CD8-positive, alpha-beta memory T cell (primary cell): ENCODE data around the gene SLC27A3. TPM values are rescaled to one million over a fixed set of nuclear protein-coding genes. Genes with fewer than 3 reads are reported as not detected.

ENCODE experiments used
- CTCF ChIA-PET: fragments of 350-600 bp; sonication (Branson Sonifier 250); formaldehyde crosslinking; loops from one replicate; lab custom pipeline; 2021; ENCODE audit warnings: antibody characterized with exemption; lab: Charles Lee
- POLR2A ChIA-PET: fragments of 350-600 bp; sonication (Branson Sonifier 250); formaldehyde crosslinking; loops from one replicate; lab custom pipeline; 2021; ENCODE audit warnings: antibody characterized with exemption; lab: Charles Lee
- DNase-seq, 5 donors: peaks; one replicate each; pipeline versions ENCODE4 v3.0.0 to v3.0.0-alpha.2; 2020 to 2022; ENCODE audit warnings: mixed read lengths in 1 of 5
- H3K27ac ChIP-seq: one replicate; pipeline ENCODE4 v1.7.0; 2013; ENCODE audit warnings: low read depth, mild to moderate bottlenecking, low read length, moderate library complexity
- H3K27me3 ChIP-seq: 2 replicates; pipeline ENCODE4 v1.7.0; 2013; ENCODE audit warnings: low read length, mild to moderate bottlenecking; ENCODE audit not compliant: insufficient read depth, poor library complexity, severe bottlenecking
- H3K36me3 ChIP-seq: 2 replicates; pipeline ENCODE4 v1.7.0; 2013; ENCODE audit warnings: mild to moderate bottlenecking, low read length, moderate library complexity; ENCODE audit not compliant: insufficient read depth
- H3K4me1 ChIP-seq: 2 replicates; pipeline ENCODE4 v1.7.0; 2013; ENCODE audit warnings: mild to moderate bottlenecking, low read length, moderate library complexity; ENCODE audit not compliant: insufficient read depth
- H3K4me3 ChIP-seq: 2 replicates; pipeline ENCODE4 v1.7.0; 2013; ENCODE audit warnings: mild to moderate bottlenecking, low read length
- H3K9me3 ChIP-seq: 2 replicates; pipeline ENCODE4 v1.7.0; 2013; ENCODE audit warnings: mild to moderate bottlenecking, low read length
- H3K27ac Mint-ChIP-seq, 8 donors: one replicate each; pipeline ENCODE4 v1.8.0; 2020 to 2021; ENCODE audit warnings: mixed read lengths in 8 of 8, mild to moderate bottlenecking in 6 of 8, inconsistent platforms in 3 of 8, moderate library complexity in 3 of 8
- H3K27me3 Mint-ChIP-seq, 2 donors: one replicate each; pipeline ENCODE4 v1.8.0; 2020 to 2021; ENCODE audit warnings: mixed read lengths in 2 of 2, mild to moderate bottlenecking in 1 of 2, moderate library complexity in 1 of 2
- H3K36me3 Mint-ChIP-seq, 3 donors: one replicate each; pipeline ENCODE4 v1.8.0; 2020 to 2021; ENCODE audit warnings: mixed read lengths in 3 of 3, inconsistent platforms in 1 of 3, mild to moderate bottlenecking in 1 of 3
- H3K4me1 Mint-ChIP-seq, 3 donors: one replicate each; pipeline ENCODE4 v1.8.0; 2020 to 2021; ENCODE audit warnings: mixed read lengths in 3 of 3, inconsistent platforms in 1 of 3, mild to moderate bottlenecking in 1 of 3
- H3K4me3 Mint-ChIP-seq, 7 donors: one replicate each; pipeline ENCODE4 v1.8.0; 2020 to 2021; ENCODE audit warnings: mixed read lengths in 7 of 7, mild to moderate bottlenecking in 6 of 7, moderate library complexity in 4 of 7, inconsistent platforms in 2 of 7
- H3K9me3 Mint-ChIP-seq, 5 donors: one replicate each; pipeline ENCODE4 v1.8.0; 2020 to 2022; ENCODE audit warnings: mixed read lengths in 5 of 5, mild to moderate bottlenecking in 3 of 5, moderate library complexity in 2 of 5, inconsistent platforms in 1 of 5
- polyA plus RNA-seq: library from polyadenylated mRNA; unstranded; fragments of 300-500 nt; fragmentation: Illumina TruSeq; gene quantifications from one replicate; pipeline ENCODE4 v1.2.3, GENCODE V29; 2021
- total RNA-seq, 2 experiments: library from RNA; stranded (reverse); gene quantifications; one replicate each; pipeline ENCODE4 v1.2.3, GENCODE V29; 2021

The SLC27A3 gene
- total and polyA plus RNA-seq, 3 experiments from 2014 or later = 9.9 to 29.3 (median 11.3) TPM

GRCh38 chr1:153786038-153786790, 11.0 kb downstream of the SLC27A3 start:
- peak overlapping the region in 2 of 7 donors; percentile 30 to 66 for H3K4me3 Mint-ChIP-seq
- no peaks in the 10 kb centered on the region for H3K9me3 Mint-ChIP-seq
- POLR2A ChIA-PET = interaction anchor here (0.6 kb wide), 2 partner anchors 20 to 160 kb away, joined by 4 to 5 read pairs; partner anchors contain the start of gene DENND4B
- H3K27ac ChIP-seq = no peak overlapping the region
- H3K36me3 ChIP-seq = no peaks in the 10 kb centered on the region
- H3K4me1 ChIP-seq = peaks cover 29% of the 10 kb centered on the region
- peaks cover 18 to 31% (median 28%) of the 10 kb centered on the region in 3 donors for H3K4me1 Mint-ChIP-seq
- CTCF ChIA-PET = interaction anchor here (2.8 kb wide), 1 partner anchor 11 kb away, joined by 9 read pairs; no protein-coding TSS in a partner anchor
- no peak overlapping the region for H3K27ac Mint-ChIP-seq
- no peak overlapping the region for H3K4me3 ChIP-seq
- H3K9me3 ChIP-seq = no peaks in the 10 kb centered on the region
- no peaks in the 10 kb centered on the region for H3K27me3 ChIP-seq
- no peak for DNase-seq
- peaks cover 0 to 2% (median 0%) of the 10 kb centered on the region in 3 donors for H3K36me3 Mint-ChIP-seq
- peaks cover 11 to 20% of the 10 kb centered on the region in 2 donors for H3K27me3 Mint-ChIP-seq

- Histone ChIP-seq H3K4me3 (no peak overlapping the region), H3K27ac (no peak overlapping the region), H3K27me3 (no peaks in the 10 kb centered on the region), H3K9me3 (no peaks in the 10 kb centered on the region), H3K4me1 (peaks cover 12% of the 10 kb centered on the region), H3K36me3 (no peaks in the 10 kb centered on the region)
- peak overlapping the region in 2 of 8 donors; percentile 8 to 30 for H3K27ac Mint-ChIP-seq
- peaks cover 13 to 20% of the 10 kb centered on the region in 2 donors for H3K27me3 Mint-ChIP-seq
- no peaks in the 10 kb centered on the region for H3K36me3 Mint-ChIP-seq
- ChIA-PET POLR2A (no interaction called here), CTCF (interaction anchor here (0.9 to 1.5 kb wide), 3 partner anchors 14 to 197 kb away, joined by 3 to 4 read pairs (median 4); no protein-coding TSS in a partner anchor)
- DNase-seq = peak in 1 of 5 donors; percentile 35
- peaks cover 15 to 22% (median 18%) of the 10 kb centered on the region in 3 donors for H3K4me1 Mint-ChIP-seq
- H3K4me3 Mint-ChIP-seq = peak overlapping the region; percentile 6 to 39 (median 18)
- peaks cover 0 to 1% (median 0%) of the 10 kb centered on the region in 5 donors for H3K9me3 Mint-ChIP-seq
These were observed 14.3 kb downstream of the SLC27A3 start for GRCh38 chr1:153789478-153790034.

- peaks cover 12% of the 10 kb centered on the region for H3K4me1 ChIP-seq
- H3K4me3 ChIP-seq = no peak overlapping the region
- no peaks in the 10 kb centered on the region for H3K36me3 ChIP-seq
- no peak overlapping the region for H3K27ac ChIP-seq
- H3K36me3 Mint-ChIP-seq = no peaks in the 10 kb centered on the region
- peaks cover 13 to 20% of the 10 kb centered on the region in 2 donors for H3K27me3 Mint-ChIP-seq
- H3K27ac Mint-ChIP-seq = peak overlapping the region in 4 of 8 donors; percentile 8 to 58 (median 16)
- ChIA-PET CTCF (interaction anchor here (1.4 to 1.7 kb wide), 3 partner anchors 13 to 196 kb away, joined by 4 read pairs; partner anchors contain the start of gene RAB13), POLR2A (no interaction called here)
- H3K27me3 ChIP-seq = no peaks in the 10 kb centered on the region
- no peak for DNase-seq
- peak overlapping the region in 1 of 7 donors; percentile 45 for H3K4me3 Mint-ChIP-seq
- H3K4me1 Mint-ChIP-seq = peaks cover 18 to 25% (median 22%) of the 10 kb centered on the region in 3 donors
- H3K9me3 ChIP-seq = no peaks in the 10 kb centered on the region
- peaks cover 0 to 1% (median 0%) of the 10 kb centered on the region in 5 donors for H3K9me3 Mint-ChIP-seq
These were observed 15.2 kb downstream of the SLC27A3 start for GRCh38 chr1:153790313-153790965.

- peaks cover 18 to 32% (median 22%) of the 10 kb centered on the region in 3 donors for H3K4me1 Mint-ChIP-seq
- no peaks in the 10 kb centered on the region for H3K9me3 ChIP-seq
- peaks cover 0 to 1% (median 0%) of the 10 kb centered on the region in 5 donors for H3K9me3 Mint-ChIP-seq
- H3K27ac ChIP-seq = no peak overlapping the region
- peak overlapping the region in 2 of 7 donors; percentile 0 to 45 for H3K4me3 Mint-ChIP-seq
- no peaks in the 10 kb centered on the region for H3K36me3 Mint-ChIP-seq
- H3K4me3 ChIP-seq = no peak overlapping the region
- ChIA-PET POLR2A (no interaction called here), CTCF (interaction anchor here (0.6 to 1.7 kb wide), 3 partner anchors 193 to 480 kb away, joined by 3 to 4 read pairs (median 3); partner anchors contain the start of gene RAB13)
- H3K36me3 ChIP-seq = no peaks in the 10 kb centered on the region
- no peaks in the 10 kb centered on the region for H3K27me3 ChIP-seq
- H3K4me1 ChIP-seq = peaks cover 13% of the 10 kb centered on the region
- H3K27ac Mint-ChIP-seq = peak overlapping the region in 6 of 8 donors; percentile 8 to 64 (median 38)
- peaks cover 13 to 20% of the 10 kb centered on the region in 2 donors for H3K27me3 Mint-ChIP-seq
- DNase-seq = peak in 1 of 5 donors; percentile 29
These were observed 15.9 kb downstream of the SLC27A3 start for GRCh38 chr1:153790966-153791647.

DNA sequence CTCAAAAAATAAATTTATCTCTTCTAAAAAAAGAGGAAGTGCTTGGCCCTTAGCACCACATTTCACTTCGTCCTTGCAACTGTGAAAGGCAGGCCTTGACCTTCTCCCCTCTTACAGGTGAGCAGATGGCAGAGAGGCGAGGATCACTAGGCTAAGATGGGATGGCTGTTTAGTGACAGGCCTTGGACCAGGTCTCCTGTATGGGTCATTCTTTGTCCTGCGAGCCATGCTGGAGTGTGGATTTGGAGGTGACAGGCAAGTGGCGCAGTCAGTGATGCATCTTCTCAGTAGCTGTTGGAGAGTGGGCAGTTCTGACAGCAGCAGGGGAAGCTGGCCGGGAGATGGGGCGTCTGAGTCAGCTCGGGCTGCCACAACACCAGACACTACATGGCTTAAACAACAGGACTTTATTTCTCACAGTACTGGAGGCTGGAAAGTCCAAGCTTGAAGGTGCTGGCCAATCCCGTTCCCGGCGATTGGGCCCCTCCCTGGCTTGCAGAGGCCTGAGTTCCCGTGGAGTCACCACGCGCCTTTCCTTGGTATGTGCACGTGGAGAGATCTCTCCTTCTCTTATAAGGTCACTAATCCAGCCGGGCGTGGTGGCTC, 16.5 kb downstream of the SLC27A3 start:
- H3K4me3 ChIP-seq = no peak overlapping the region
- no peaks in the 10 kb centered on the region for H3K9me3 ChIP-seq
- Mint-ChIP-seq H3K27me3 (peaks cover 13 to 17% of the 10 kb centered on the region in 2 donors), H3K27ac (peak overlapping the region in 1 of 8 donors; percentile 29), H3K4me3 (no peak overlapping the region), H3K9me3 (peaks cover 0 to 1% (median 0%) of the 10 kb centered on the region in 5 donors), H3K36me3 (no peaks in the 10 kb centered on the region), H3K4me1 (peaks cover 21 to 38% (median 26%) of the 10 kb centered on the region in 3 donors)
- ChIA-PET CTCF (interaction anchor here (0.6 to 1.7 kb wide), 3 partner anchors 192 to 480 kb away, joined by 3 to 4 read pairs (median 3); partner anchors contain the start of gene RAB13), POLR2A (no interaction called here)
- DNase-seq = no peak
- no peak overlapping the region for H3K27ac ChIP-seq
- H3K4me1 ChIP-seq = peaks cover 20% of the 10 kb centered on the region
- no peaks in the 10 kb centered on the region for H3K27me3 ChIP-seq
- H3K36me3 ChIP-seq = no peaks in the 10 kb centered on the region

- Histone ChIP-seq H3K36me3 (no peaks in the 10 kb centered on the region), H3K4me1 (peaks cover 24% of the 10 kb centered on the region)
These were observed 17.4 kb downstream of the SLC27A3 start for GRCh38 chr1:153792631-153793041.

More at GRCh38 chr1:153792631-153793041, 17.4 kb downstream of the SLC27A3 start:
- Mint-ChIP-seq H3K9me3 (peaks cover 0 to 1% (median 0%) of the 10 kb centered on the region in 5 donors), H3K4me3 (peak overlapping the region in 1 of 7 donors; percentile 9), H3K36me3 (no peaks in the 10 kb centered on the region), H3K4me1 (peaks cover 28 to 45% (median 32%) of the 10 kb centered on the region in 3 donors), H3K27me3 (peaks cover 13 to 15% of the 10 kb centered on the region in 2 donors), H3K27ac (no peak overlapping the region)
- ChIA-PET CTCF (no interaction called here), POLR2A (no interaction called here)
- no peak overlapping the region for H3K4me3 ChIP-seq
- DNase-seq = no peak
- no peaks in the 10 kb centered on the region for H3K27me3 ChIP-seq
- no peaks in the 10 kb centered on the region for H3K9me3 ChIP-seq
- H3K27ac ChIP-seq = no peak overlapping the region
